Measurements from ENCODE around the gene PRKCH. TPM values are rescaled to one million over a fixed set of nuclear protein-coding genes. Genes with fewer than 3 reads are reported as not detected.

PRKCH gene
- total and polyA plus RNA-seq, 9 of the 15 experiments (the other 6 are each of a cell fraction or from before 2014, with no cell fraction given): 0.61 to 4.4 (median 4.0) TPM

- Histone ChIP-seq H3K9me3 (replicated peaks; ENCODE audit: control insufficient read depth, insufficient read depth, low read depth, low read length) (no peaks in the 10 kb centered on the region), H4K20me1 (replicated peaks; ENCODE audit: control insufficient read depth, insufficient read depth, low read length) (no peaks in the 10 kb centered on the region), H3K4me2 (ENCODE audit: insufficient read depth, low read length) (no peak overlapping the region), H3K4me1 (replicated peaks in 1 of 2; ENCODE audit: control insufficient read depth in 2 of 2, insufficient read depth in 2 of 2, low read length in 2 of 2) (no peaks in the 10 kb centered on the region), H3K27me3 (ENCODE audit: control insufficient read depth in 2 of 2, insufficient read depth in 2 of 2, low read length in 2 of 2) (no peaks in the 10 kb centered on the region; a peak in 1 of 5 replicates), H2AFZ (ENCODE audit: low read depth, low read length) (no peak overlapping the region), H3K9ac (ENCODE audit: insufficient read depth in 1 of 2, low read depth in 2 of 2, low read length in 2 of 2) (no peak overlapping the region), H3K36me3 (ENCODE audit: control insufficient read depth, insufficient read depth, low read length) (no peaks in the 10 kb centered on the region), H3K79me2 (ENCODE audit: control insufficient read depth, insufficient read depth, low read length) (no peaks in the 10 kb centered on the region), H3K9me1 (ENCODE audit: control insufficient read depth, insufficient read depth, low read length) (no peaks in the 10 kb centered on the region), H3K27ac (ENCODE audit: extremely low read depth, low read depth, low read length) (no peak overlapping the region), H3K4me3 (no peak overlapping the region)
- FAIRE-seq: no peak
- ATAC-seq: no peak
- no TSS peak for BruUV-seq (replicated peaks)
- 6% methylated on average over 6 of the region's 6 CpGs for WGBS (ENCODE audit: insufficient coverage, low coverage, missing lambda C conversion rate)
- no peak for TF ChIP-seq ZNF75A (CRISPR knock-in tag; IDR thresholded peaks at IDR 0.05)
- TF ChIP-seq SMAD1 (IDR thresholded peaks at IDR 0.05; ENCODE audit: low read depth, low read length, partially characterized antibody): no peak
- no peak for TF ChIP-seq TAF9B (IDR thresholded peaks at IDR 0.05; ENCODE audit: partially characterized antibody)
- TF ChIP-seq HNRNPL (IDR thresholded peaks at IDR 0.05; ENCODE audit: low read depth, low read length): no peak
- TF ChIP-seq MTF1 (CRISPR knock-in tag; IDR thresholded peaks at IDR 0.05; ENCODE audit: borderline replicate concordance): no peak
- no peak for TF ChIP-seq ZNF644 (tag; IDR thresholded peaks at IDR 0.05; ENCODE audit: low read depth)
- TF ChIP-seq ZNF41 (CRISPR knock-in tag; conservative IDR thresholded peaks at IDR 0.05): no peak
- no peak for TF ChIP-seq ZNF280B (CRISPR knock-in tag; IDR thresholded peaks at IDR 0.05)
- no peak for TF ChIP-seq COPS2 (conservative IDR thresholded peaks at IDR 0.05)
- no peak for TF ChIP-seq NCOR1 (IDR thresholded peaks at IDR 0.05)
- no peak for TF ChIP-seq MNT (conservative IDR thresholded peaks at IDR 0.05)
- intact Hi-C loops (cut with micrococcal nuclease): no loop called here
- DNase-seq (ENCODE audit: extremely low read depth in 1 of 4, low spot score in 3 of 4): no peak
- POLR2A ChIA-PET: interaction anchor here (1.3 kb wide), 1 partner anchor 11 kb away, joined by 3 read pairs; no protein-coding TSS in a partner anchor
- in situ Hi-C loops (cut with MboI): no loop called here
- CTCF ChIA-PET (ENCODE audit: low intra/inter-chr PET ratio): no interaction called here
Measured at GRCh38 chr14:61406675-61407074, 85.3 kb downstream of the PRKCH start.
